Pancreas (tissue), 10 donors: ENCODE data around the gene FARSA. TPM values are rescaled to one million over a fixed set of nuclear protein-coding genes. Genes with fewer than 3 reads are reported as not detected.

ENCODE experiments used
- ATAC-seq, 4 donors: fragments of 200-7000 bp; cut with Tn5 transposase; one replicate each; pipeline versions ENCODE4 v1.8.0 to v1.9.1; 2020; ENCODE audit warnings: mild to moderate bottlenecking in 4 of 4, moderate library complexity in 4 of 4
- DNase-seq, 6 donors: peaks; one replicate each; pipeline ENCODE4 v3.0.0-alpha.2; 2020
- FAIRE-seq: peaks from 2 replicates; lab custom pipeline; 2012; peaks lifted over from hg19 to GRCh38; lab: Jason Lieb, UNC
- H3K27ac ChIP-seq, 4 donors: fragments of 200-600 bp; sonication (generic); 1 replicate in 3 of 4; 2 replicates in 1 of 4; pipeline versions ENCODE4 v1.5.0 to v1.8.0; 2020
- H3K27me3 ChIP-seq, 4 donors: fragments of 200-600 bp; one replicate each; pipeline ENCODE4 v1.8.0; 2021
- H3K36me3 ChIP-seq, 3 donors: fragments of 200-600 bp; sonication (generic) in 1 of 3; one replicate each; pipeline versions ENCODE4 v1.5.0 to v1.8.0; 2020 to 2021
- H3K4me1 ChIP-seq, 3 donors: fragments of 200-600 bp; one replicate each; pipeline ENCODE4 v1.8.0; 2021
- H3K4me3 ChIP-seq, 4 donors: fragments of 200-600 bp; sonication (generic) in 2 of 4; one replicate each; pipeline versions ENCODE4 v1.5.0 to v1.8.0; 2020 to 2021
- H3K9me3 ChIP-seq, 4 donors: fragments of 200-600 bp; one replicate each; pipeline ENCODE4 v1.8.0; 2021
- WGBS, 2 donors: extraction: QIAGEN DNeasy Blood & Tissue Kit; methylation state at CpG; one replicate each; pipeline ENCODE4 v1.1.7; 2013; 5-methylcytosine and 5-hydroxymethylcytosine counted together
- intact Hi-C, 3 donors: fragments of 100-400 bp; cut with DNase I; formaldehyde crosslinking; loops; one replicate each; pipeline versions ENCODE4 v1.11.1 to v1.14.2; 2022
- polyA plus RNA-seq, 2 donors: library from polyadenylated mRNA; stranded (reverse); fragments of 200-250 nt; gene quantifications; one replicate each; pipeline ENCODE4 v1.2.3, GENCODE V29; 2013
- total RNA-seq, 6 donors: library from RNA; stranded (reverse); fragmentation: NEBNext Ultra II Directional in 4 of 6; extraction: Animal tissue kit (Norgen Biotek cat#: 25700) in 4 of 6; gene quantifications; one replicate each; pipeline versions ENCODE4 v1.2.1 to v1.2.4, GENCODE V29; 2021 to 2023
- TF ChIP-seq, protein P1 (sequence below), 4 donors: fragments of 200-600 bp; sonication (generic) in 3 of 4; IDR thresholded peaks; one replicate each; pipeline versions ENCODE4 v1.5.0 to v1.8.0; 2021; ENCODE audit warnings: antibody characterized with exemption in 4 of 4
- donor health status: healthy with polysubstance abuse.
- donor health status: DM: no; HTN: no; CAD: no; lungs with moderate emphysema.
- donor health status: DM: no; HTN: no; CAD: no.
- donor health status: control.
- donor health status: control.
- donor health status: Bipolar disorder and iron deficiency.
- donor health status: DM: yes; HTN: yes; CAD: no.
- donor health status: DM: no; HTN: no; CAD: no.
- donor health status: DM: no; HTN: no; CAD: no.
- donor health status: DM: yes; HTN: yes; CAD: no.

The FARSA gene
- total and polyA plus RNA-seq, 8 donors: 19.4 to 46.0 (median 30.2) TPM

DNA sequence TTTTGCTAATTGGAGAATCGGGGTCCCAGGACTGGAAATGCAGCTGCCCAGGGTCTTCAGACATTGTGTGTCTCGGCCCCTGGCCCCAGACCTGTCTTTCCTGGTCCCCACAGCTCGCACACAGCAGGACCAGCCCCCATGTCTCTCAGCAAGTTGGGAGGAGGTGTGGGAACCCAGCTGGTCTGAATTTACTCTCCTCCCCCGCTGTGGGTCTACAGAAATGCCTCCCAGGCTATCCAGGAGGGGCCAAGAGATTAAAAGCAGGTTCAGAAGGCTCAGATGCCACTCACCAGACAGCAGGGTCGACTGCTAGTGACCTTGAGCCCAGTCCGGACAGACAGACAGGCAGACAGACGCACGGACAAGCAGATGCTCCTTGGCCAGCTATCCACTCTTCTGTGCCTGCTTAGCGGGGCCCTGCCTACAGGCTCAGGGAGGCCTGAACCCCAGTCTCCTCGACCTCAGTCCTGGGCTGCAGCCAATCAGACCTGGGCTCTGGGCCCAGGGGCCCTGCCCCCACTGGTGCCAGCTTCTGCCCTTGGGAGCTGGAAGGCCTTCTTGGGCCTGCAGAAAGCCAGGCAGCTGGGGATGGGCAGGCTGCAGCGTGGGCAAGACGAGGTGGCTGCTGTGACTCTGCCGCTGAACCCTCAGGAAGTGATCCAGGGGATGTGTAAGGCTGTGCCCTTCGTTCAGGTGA lies 35.9 kb upstream of the FARSA start, which contains the start of gene DAND5:
Gene DAND5 (plus strand): TSS at position 285 of the 697 bp plus-strand sequence. CDS start 85 bp downstream, at position 370.
- TF ChIP-seq, protein P1, sequence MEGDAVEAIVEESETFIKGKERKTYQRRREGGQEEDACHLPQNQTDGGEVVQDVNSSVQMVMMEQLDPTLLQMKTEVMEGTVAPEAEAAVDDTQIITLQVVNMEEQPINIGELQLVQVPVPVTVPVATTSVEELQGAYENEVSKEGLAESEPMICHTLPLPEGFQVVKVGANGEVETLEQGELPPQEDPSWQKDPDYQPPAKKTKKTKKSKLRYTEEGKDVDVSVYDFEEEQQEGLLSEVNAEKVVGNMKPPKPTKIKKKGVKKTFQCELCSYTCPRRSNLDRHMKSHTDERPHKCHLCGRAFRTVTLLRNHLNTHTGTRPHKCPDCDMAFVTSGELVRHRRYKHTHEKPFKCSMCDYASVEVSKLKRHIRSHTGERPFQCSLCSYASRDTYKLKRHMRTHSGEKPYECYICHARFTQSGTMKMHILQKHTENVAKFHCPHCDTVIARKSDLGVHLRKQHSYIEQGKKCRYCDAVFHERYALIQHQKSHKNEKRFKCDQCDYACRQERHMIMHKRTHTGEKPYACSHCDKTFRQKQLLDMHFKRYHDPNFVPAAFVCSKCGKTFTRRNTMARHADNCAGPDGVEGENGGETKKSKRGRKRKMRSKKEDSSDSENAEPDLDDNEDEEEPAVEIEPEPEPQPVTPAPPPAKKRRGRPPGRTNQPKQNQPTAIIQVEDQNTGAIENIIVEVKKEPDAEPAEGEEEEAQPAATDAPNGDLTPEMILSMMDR (IDR thresholded peaks at IDR 0.05): no peak
- Histone ChIP-seq H3K36me3 (no peaks in the 10 kb centered on the region), H3K27ac (peak within 1 kb of the TSS in 1 of 4 donors; percentile 17), H3K27me3 (no peaks in the 10 kb centered on the region), H3K4me3 (no peak within 1 kb of the TSS), H3K9me3 (no peaks in the 10 kb centered on the region), H3K4me1 (peaks cover 0 to 3% (median 0%) of the 10 kb centered on the region in 3 donors)
- 28 to 35% methylated on average over 14 of the region's 14 CpGs for WGBS, 2 donors
- ATAC-seq (peak in 2 of 4 donors; percentile 40 to 42), FAIRE-seq (no peak), DNase-seq (peak in 2 of 6 donors; percentile 71 to 85)
- intact Hi-C loops: no loop called here

DNA sequence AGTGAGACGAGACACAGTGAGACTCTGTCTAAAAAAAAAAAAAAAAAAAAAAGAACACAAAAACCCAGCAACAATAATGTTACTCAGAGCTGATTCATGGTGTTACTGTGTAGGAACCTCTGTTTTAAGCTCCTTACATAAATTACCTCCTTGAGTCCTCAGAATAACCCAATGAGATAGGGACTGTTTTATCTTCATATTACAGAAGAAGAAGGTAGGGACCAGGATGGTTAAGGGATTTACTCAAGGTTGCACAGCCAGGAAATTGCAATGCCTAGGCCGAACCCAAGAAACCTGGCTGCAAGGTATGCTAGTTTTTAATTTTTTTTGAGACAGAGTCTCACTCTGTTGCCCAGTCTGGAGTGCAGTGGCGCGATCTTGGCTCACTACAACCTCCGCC lies 34.4 kb upstream of the FARSA start:
- intact Hi-C loops: no loop called here
- Histone ChIP-seq H3K27me3 (no peaks in the 10 kb centered on the region), H3K36me3 (no peaks in the 10 kb centered on the region), H3K4me1 (peaks cover 0 to 3% (median 0%) of the 10 kb centered on the region in 3 donors), H3K27ac (no peak overlapping the region), H3K9me3 (no peaks in the 10 kb centered on the region), H3K4me3 (no peak overlapping the region)
- no peak for FAIRE-seq
- ATAC-seq: no peak
- TF ChIP-seq, protein P1 (IDR thresholded peaks at IDR 0.05): no peak
- no peak for DNase-seq
- 93% methylated on average over 5 of the region's 5 CpGs for WGBS, 2 donors

DNA sequence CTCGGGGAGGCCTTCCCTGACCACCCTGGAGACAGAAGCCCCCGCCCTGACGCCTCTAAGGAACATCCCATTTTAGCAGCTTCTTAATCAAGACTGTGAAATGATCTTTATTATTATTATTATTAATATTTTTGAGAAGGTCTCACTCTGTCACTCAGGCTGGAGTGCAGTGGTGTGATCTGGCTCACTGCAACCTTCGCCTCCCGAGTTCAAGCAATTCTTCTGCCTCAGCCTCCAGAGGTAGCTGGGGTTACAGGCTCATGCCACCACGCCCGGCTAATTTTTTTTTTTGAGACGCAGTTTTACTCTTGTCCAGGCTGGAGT lies 32.3 kb upstream of the FARSA start:
- peak overlapping the region; percentile 10 to 63 (median 24) for H3K27ac ChIP-seq
- no peaks in the 10 kb centered on the region for H3K9me3 ChIP-seq
- no peaks in the 10 kb centered on the region for H3K36me3 ChIP-seq
- TF ChIP-seq, protein P1 (IDR thresholded peaks at IDR 0.05): no peak
- DNase-seq (no peak), ATAC-seq (no peak), FAIRE-seq (no peak)
- peak overlapping the region in 2 of 4 donors; percentile 37 to 49 for H3K4me3 ChIP-seq
- no peaks in the 10 kb centered on the region for H3K27me3 ChIP-seq
- 41 to 47% methylated on average over 8 of the region's 8 CpGs for WGBS, 2 donors
- intact Hi-C loops: no loop called here
- peaks cover 0 to 3% (median 0%) of the 10 kb centered on the region in 3 donors for H3K4me1 ChIP-seq

DNA sequence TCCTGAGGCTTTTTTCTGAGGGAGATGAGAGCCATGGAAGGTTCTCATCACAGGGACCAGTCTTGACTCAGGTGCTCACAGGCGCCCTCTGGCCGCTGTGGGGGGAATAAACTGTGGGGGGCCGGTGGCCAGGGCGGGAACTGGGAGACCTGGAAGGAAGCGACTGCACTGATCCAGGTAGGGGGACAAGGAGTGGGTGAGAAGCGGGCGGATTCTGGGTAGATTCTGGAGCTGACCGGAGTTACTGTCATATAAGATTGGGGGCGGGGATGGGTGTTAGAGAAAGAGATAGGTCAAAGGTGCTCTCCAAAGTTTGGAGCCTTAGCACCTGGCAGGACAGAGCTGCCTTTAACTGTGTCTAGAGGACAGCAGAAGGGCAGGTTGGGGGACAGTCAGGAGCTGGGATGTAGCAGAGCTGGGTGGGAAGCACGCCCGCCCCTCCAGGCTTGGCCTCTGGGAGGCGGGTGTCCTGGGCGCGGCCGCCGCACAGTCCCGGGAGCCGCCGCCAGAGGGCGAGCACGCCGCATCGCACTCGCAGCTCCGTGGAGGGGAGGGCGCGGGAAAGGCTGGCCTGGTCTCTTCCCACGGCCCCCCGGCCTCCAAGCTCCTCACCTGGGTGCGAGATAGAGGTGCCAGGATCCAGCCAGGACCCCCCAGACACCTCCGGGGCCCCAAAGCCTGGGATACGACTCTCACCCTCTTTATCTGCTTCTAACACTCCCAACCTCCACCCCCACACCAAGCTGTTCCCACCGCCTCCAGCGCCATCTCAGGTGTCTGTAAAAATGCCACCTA lies 31.7 kb upstream of the FARSA start:
- Histone ChIP-seq H3K36me3 (no peaks in the 10 kb centered on the region), H3K9me3 (no peaks in the 10 kb centered on the region), H3K27ac (peak overlapping the region; percentile 10 to 63 (median 24)), H3K27me3 (no peaks in the 10 kb centered on the region), H3K4me1 (peaks cover 0 to 3% (median 0%) of the 10 kb centered on the region in 3 donors), H3K4me3 (peak overlapping the region; percentile 2 to 49 (median 34))
- peak; percentile 70 to 96 (median 85) for DNase-seq
- ATAC-seq: peak; percentile 96 to 98 (median 96)
- TF ChIP-seq, protein P1 (IDR thresholded peaks at IDR 0.05): peak; percentile 80 to 91 (median 91)
- intact Hi-C loops: no loop called here
- FAIRE-seq: no peak
- 0 to 1% methylated on average over 28 to 34 of the region's 34 CpGs for WGBS, 2 donors
